Measurements from ENCODE around the gene DCLK1. TPM values are rescaled to one million over a fixed set of nuclear protein-coding genes. Genes with fewer than 3 reads are reported as not detected.

DCLK1 gene
- total RNA-seq, 4 donors from 2014 or later = 0.72 to 9.1 (median 4.9) TPM

GRCh38 chr13:35833031-35833430 lies 298.2 kb downstream of the DCLK1 start:
- Histone ChIP-seq H3K27me3 (no peaks in the 10 kb centered on the region), H3K27ac (no peak overlapping the region), H3K36me3 (no peaks in the 10 kb centered on the region), H3K9me3 (no peaks in the 10 kb centered on the region), H3K4me3 (no peak overlapping the region), H3K4me1 (no peaks in the 10 kb centered on the region)
- 73 to 80% methylated on average over 7 to 8 of the region's 9 CpGs for WGBS, 2 donors
- no peak for DNase-seq
- intact Hi-C loops (cut with DNase I) = no loop called here
- TF ChIP-seq POLR2A (IDR thresholded peaks at IDR 0.05) (no peak), CTCF (IDR thresholded peaks at IDR 0.05) (no peak)

- Histone ChIP-seq H3K27ac (no peak overlapping the region), H3K27me3 (no peaks in the 10 kb centered on the region), H3K4me1 (no peaks in the 10 kb centered on the region), H3K4me3 (no peak overlapping the region), H3K9me3 (no peaks in the 10 kb centered on the region), H3K36me3 (no peaks in the 10 kb centered on the region)
- DNase-seq = no peak
- intact Hi-C loops (cut with DNase I) = no loop called here
- TF ChIP-seq POLR2A (IDR thresholded peaks at IDR 0.05) (no peak), CTCF (IDR thresholded peaks at IDR 0.05) (no peak)
- WGBS, 2 donors = 63 to 80% methylated on average over 1 of the region's 1 CpG
Observed at GRCh38 chr13:35832551-35832950, 298.6 kb downstream of the DCLK1 start.

GRCh38 chr13:35830850-35831450 lies 300.2 kb downstream of the DCLK1 start:
- 80 to 81% methylated on average over 2 of the region's 2 CpGs for WGBS, 2 donors
- H3K36me3 ChIP-seq = no peaks in the 10 kb centered on the region
- H3K27ac ChIP-seq = no peak overlapping the region
- no peaks in the 10 kb centered on the region for H3K27me3 ChIP-seq
- intact Hi-C loops (cut with DNase I) = no loop called here
- no peak overlapping the region for H3K4me3 ChIP-seq
- TF ChIP-seq CTCF (IDR thresholded peaks at IDR 0.05) (no peak), POLR2A (IDR thresholded peaks at IDR 0.05) (no peak)
- DNase-seq = no peak
- H3K4me1 ChIP-seq = no peaks in the 10 kb centered on the region
- H3K9me3 ChIP-seq = no peaks in the 10 kb centered on the region

GRCh38 chr13:35826626-35827254 lies 304.4 kb downstream of the DCLK1 start:
- TF ChIP-seq CTCF (IDR thresholded peaks at IDR 0.05) (peak in 1 of 6 experiments; percentile 25), POLR2A (IDR thresholded peaks at IDR 0.05) (no peak)
- H3K4me3 ChIP-seq = no peak overlapping the region
- DNase-seq = no peak
- no peaks in the 10 kb centered on the region for H3K4me1 ChIP-seq
- H3K36me3 ChIP-seq = no peaks in the 10 kb centered on the region
- no peak overlapping the region for H3K27ac ChIP-seq
- intact Hi-C loops (cut with DNase I) = no loop called here
- no peaks in the 10 kb centered on the region for H3K9me3 ChIP-seq
- 67 to 72% methylated on average over 10 of the region's 10 CpGs for WGBS, 2 donors
- no peaks in the 10 kb centered on the region for H3K27me3 ChIP-seq

GRCh38 chr13:35824825-35825224 lies 306.4 kb downstream of the DCLK1 start:
- H3K9me3 ChIP-seq = no peaks in the 10 kb centered on the region
- no peak overlapping the region for H3K4me3 ChIP-seq
- H3K27ac ChIP-seq = no peak overlapping the region
- no peaks in the 10 kb centered on the region for H3K27me3 ChIP-seq
- no peak for DNase-seq
- WGBS, 2 donors = 83 to 87% methylated on average over 4 to 7 of the region's 8 CpGs
- no peaks in the 10 kb centered on the region for H3K4me1 ChIP-seq
- TF ChIP-seq CTCF (IDR thresholded peaks at IDR 0.05) (no peak), POLR2A (IDR thresholded peaks at IDR 0.05) (no peak)
- intact Hi-C loops (cut with DNase I) = no loop called here
- no peaks in the 10 kb centered on the region for H3K36me3 ChIP-seq

All from esophagus squamous epithelium (tissue), 5 donors.